ENCODE results near the gene RASA3. TPM values are rescaled to one million over a fixed set of nuclear protein-coding genes. Genes with fewer than 3 reads are reported as not detected.

Gene RASA3
- total RNA-seq, 1 experiment from 2014 or later: 9.1 TPM

DNA sequence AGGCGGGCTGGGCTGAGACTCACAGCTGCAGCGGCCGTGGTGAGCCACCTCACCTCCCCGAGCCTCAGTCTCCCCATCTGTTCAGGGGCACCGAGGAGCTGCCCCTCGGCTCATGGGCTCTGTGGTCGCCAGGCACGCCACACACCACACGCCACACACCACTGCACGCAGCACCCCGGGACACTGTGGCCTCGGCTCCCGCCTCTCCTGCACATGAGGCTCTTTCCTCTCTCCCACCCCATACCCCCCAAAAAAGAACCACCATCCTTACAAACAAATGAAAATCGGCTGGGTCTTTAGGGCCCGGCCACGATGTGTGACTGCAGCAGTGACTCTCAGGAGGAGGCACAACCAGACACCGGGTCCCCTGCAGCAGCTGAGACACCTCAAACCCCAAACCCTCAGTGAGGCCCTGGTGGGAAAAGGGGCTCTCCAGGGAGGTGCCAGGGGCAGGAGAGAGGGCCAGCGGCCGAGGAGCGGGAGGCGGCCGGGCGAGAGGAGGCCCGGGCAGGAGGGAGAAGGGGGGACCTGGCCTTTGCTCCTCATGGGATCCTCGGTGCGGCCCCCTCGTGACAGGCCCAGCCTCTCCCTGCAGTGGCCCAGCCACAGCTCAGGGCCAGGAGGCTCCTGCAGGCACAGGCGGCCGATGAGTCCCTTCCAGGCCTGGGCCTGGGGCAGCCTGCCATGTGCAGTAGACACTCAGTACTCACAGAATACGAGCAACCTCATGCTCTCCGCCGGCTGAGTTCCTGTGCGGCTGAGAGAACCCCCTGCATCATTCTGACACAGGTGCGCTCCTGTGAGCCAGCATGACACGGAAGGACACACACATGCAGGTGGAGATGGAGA, 66.3 kb downstream of the RASA3 start:
- BruUV-seq (replicated peaks): no TSS peak
- TF ChIP-seq, protein P1, sequence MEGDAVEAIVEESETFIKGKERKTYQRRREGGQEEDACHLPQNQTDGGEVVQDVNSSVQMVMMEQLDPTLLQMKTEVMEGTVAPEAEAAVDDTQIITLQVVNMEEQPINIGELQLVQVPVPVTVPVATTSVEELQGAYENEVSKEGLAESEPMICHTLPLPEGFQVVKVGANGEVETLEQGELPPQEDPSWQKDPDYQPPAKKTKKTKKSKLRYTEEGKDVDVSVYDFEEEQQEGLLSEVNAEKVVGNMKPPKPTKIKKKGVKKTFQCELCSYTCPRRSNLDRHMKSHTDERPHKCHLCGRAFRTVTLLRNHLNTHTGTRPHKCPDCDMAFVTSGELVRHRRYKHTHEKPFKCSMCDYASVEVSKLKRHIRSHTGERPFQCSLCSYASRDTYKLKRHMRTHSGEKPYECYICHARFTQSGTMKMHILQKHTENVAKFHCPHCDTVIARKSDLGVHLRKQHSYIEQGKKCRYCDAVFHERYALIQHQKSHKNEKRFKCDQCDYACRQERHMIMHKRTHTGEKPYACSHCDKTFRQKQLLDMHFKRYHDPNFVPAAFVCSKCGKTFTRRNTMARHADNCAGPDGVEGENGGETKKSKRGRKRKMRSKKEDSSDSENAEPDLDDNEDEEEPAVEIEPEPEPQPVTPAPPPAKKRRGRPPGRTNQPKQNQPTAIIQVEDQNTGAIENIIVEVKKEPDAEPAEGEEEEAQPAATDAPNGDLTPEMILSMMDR (IDR thresholded peaks at IDR 0.05; ENCODE audit: unreplicated experiment): no peak
- Mint-ChIP-seq H3K9me3 (ENCODE audit: unreplicated experiment) (no peaks in the 10 kb centered on the region), H3K36me3 (ENCODE audit: insufficient read depth, unreplicated experiment) (peaks cover 5% of the 10 kb centered on the region), H3K27ac (ENCODE audit: low read depth, unreplicated experiment) (peak overlapping the region; percentile 94), H3K4me1 (ENCODE audit: insufficient read depth, unreplicated experiment) (peaks cover 42% of the 10 kb centered on the region), H3K4me3 (ENCODE audit: unreplicated experiment) (peak overlapping the region; percentile 72), H3K27me3 (ENCODE audit: insufficient read depth, unreplicated experiment) (no peaks in the 10 kb centered on the region)
- DNase-seq (ENCODE audit: unreplicated experiment): no peak
- POLR2A ChIA-PET: interaction anchor here (0.6 to 4.1 kb wide), 17 partner anchors 8 to 259 kb away, joined by 3 to 47 read pairs (median 4); partner anchors contain the start of gene UPF3A
- intact Hi-C loops (cut with micrococcal nuclease): loop anchor here (1.0 to 2.0 kb wide), 4 partner anchors 51 to 160 kb away; no protein-coding TSS in a partner anchor
- CTCF ChIA-PET: interaction anchor here (0.6 to 1.3 kb wide), 4 partner anchors 47 to 715 kb away, joined by 3 to 4 read pairs (median 4); no protein-coding TSS in a partner anchor

DNA sequence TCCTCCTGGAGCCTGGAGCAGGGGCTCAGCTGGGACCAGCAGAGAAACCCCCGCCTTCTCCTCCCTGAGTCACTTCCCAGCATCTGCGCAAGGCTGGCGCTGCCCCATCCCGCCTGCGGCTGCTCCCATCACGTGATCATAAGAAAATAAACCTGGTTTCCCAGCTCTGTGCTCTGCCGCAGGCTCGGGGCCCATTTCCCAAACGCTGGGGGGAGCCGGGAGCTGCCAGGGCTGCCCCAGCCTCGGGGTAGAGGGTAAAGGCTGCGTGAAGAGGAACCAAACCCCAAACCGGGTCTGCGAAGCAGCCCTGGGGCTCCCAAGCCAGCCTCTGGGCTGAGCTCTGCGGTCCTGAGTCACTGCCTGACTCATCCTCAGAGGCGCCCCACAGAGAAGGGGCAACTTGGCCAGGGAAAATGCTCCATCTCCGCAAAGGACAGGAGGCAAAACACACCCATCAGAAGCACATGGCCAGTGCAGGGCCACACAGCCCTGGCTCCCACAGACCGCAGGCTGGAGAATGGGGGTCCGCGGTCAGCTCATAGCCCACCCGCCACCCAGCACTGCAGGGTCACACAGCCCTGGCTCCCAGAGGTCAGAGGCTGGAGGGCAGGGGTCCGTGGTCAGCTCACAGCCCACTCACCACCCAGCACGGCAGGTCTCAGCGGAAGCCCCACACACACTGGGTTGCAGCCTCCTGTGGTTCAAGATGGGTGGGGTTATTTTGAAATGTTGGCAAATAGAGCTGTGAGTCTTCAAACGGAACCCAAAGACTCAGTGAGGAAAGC, 67.1 kb downstream of the RASA3 start:
- DNase-seq (ENCODE audit: unreplicated experiment): peak; percentile 99
- CTCF ChIA-PET: interaction anchor here (0.5 to 1.3 kb wide), 4 partner anchors 89 to 714 kb away, joined by 3 to 5 read pairs (median 4); no protein-coding TSS in a partner anchor
- intact Hi-C loops (cut with micrococcal nuclease): loop anchor here (1.0 to 2.0 kb wide), 4 partner anchors 50 to 161 kb away; no protein-coding TSS in a partner anchor
- TF ChIP-seq, protein P1 (IDR thresholded peaks at IDR 0.05; ENCODE audit: unreplicated experiment): no peak
- Mint-ChIP-seq H3K4me1 (ENCODE audit: insufficient read depth, unreplicated experiment) (peaks cover 42% of the 10 kb centered on the region), H3K27me3 (ENCODE audit: insufficient read depth, unreplicated experiment) (no peaks in the 10 kb centered on the region), H3K36me3 (ENCODE audit: insufficient read depth, unreplicated experiment) (peaks cover 5% of the 10 kb centered on the region), H3K27ac (ENCODE audit: low read depth, unreplicated experiment) (peak overlapping the region; percentile 94), H3K4me3 (ENCODE audit: unreplicated experiment) (peak overlapping the region; percentile 72), H3K9me3 (ENCODE audit: unreplicated experiment) (no peaks in the 10 kb centered on the region)
- POLR2A ChIA-PET: interaction anchor here (0.6 to 4.1 kb wide), 23 partner anchors 9 to 792 kb away, joined by 3 to 47 read pairs (median 4); partner anchors contain the start of gene UPF3A
- BruUV-seq (replicated peaks): no TSS peak

DNA sequence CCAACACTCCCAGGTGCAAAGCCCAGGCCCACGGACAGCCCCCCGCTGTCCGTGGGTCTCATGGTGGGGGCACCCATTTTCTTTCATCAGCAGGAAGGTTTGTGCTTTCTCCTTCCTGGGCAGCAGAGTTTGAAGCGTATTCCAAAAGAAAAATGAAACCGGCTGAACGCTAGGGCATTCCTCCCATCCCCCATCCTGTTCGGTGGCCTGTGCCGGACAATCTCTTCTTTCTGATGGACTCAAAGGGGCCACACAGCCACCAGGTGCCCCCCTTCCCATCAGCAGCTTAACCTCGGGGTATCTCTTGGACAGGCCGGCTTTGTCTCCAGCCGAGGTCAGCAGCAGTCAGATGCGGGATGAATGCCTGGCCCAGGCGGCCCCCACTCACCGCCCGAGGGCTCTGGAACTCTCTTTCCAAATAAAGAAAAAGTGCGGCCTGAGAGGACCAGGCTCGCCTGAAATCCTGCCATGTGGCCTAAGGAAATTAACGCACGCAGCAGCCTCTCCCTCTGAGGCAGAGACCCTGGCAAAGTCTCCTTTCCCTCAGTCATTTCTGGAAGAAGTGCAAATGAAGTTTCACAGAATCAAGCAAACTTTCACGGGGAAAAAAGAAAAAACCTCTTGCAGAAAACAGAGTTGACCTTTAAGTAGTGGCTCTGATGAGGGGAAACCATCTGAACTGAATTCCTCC, 67.8 kb downstream of the RASA3 start:
- TF ChIP-seq, protein P1 (IDR thresholded peaks at IDR 0.05; ENCODE audit: unreplicated experiment): no peak
- Mint-ChIP-seq H3K36me3 (ENCODE audit: insufficient read depth, unreplicated experiment) (peaks cover 5% of the 10 kb centered on the region), H3K4me3 (ENCODE audit: unreplicated experiment) (peak overlapping the region; percentile 72), H3K27ac (ENCODE audit: low read depth, unreplicated experiment) (peak overlapping the region; percentile 94), H3K9me3 (ENCODE audit: unreplicated experiment) (no peaks in the 10 kb centered on the region), H3K4me1 (ENCODE audit: insufficient read depth, unreplicated experiment) (peaks cover 42% of the 10 kb centered on the region), H3K27me3 (ENCODE audit: insufficient read depth, unreplicated experiment) (no peaks in the 10 kb centered on the region)
- intact Hi-C loops (cut with micrococcal nuclease): loop anchor here (1.0 to 2.0 kb wide), 5 partner anchors 49 to 162 kb away; no protein-coding TSS in a partner anchor
- CTCF ChIA-PET: interaction anchor here (0.5 to 0.9 kb wide), 3 partner anchors 90 to 162 kb away, joined by 3 to 5 read pairs (median 3); no protein-coding TSS in a partner anchor
- POLR2A ChIA-PET: interaction anchor here (0.7 to 4.1 kb wide), 19 partner anchors 9 to 227 kb away, joined by 3 to 47 read pairs (median 4); partner anchors contain the start of gene UPF3A
- peak; percentile 67 for DNase-seq (ENCODE audit: unreplicated experiment)
- TSS peak; percentile 95 for BruUV-seq (replicated peaks)

All from MCF 10A (cell line).